HG03460 (cell line): ENCODE data around the gene ZNF768.

Experiments used
- ATAC-seq: cut with Tn5 transposase; IDR thresholded peaks from one replicate; pipeline ENCODE4 v1.9.1; 2021; ENCODE audit not compliant: unreplicated experiment

ZNF768 gene

GRCh38 chr16:30474074-30474452, 52.3 kb downstream of the ZNF768 start:
- no peak for ATAC-seq
